Spleen (tissue), 7 donors: Measurements from ENCODE around the gene S100B.

Experiments
- CTCF ChIP-seq, 11 experiments: fragments of 200-600 bp in 7 of 11; fragments of 450-650 bp in 4 of 11; sonication (generic) in 4 of 11; IDR thresholded peaks in 8 of 11; conservative IDR thresholded peaks in 3 of 11; 1 replicate in 7 of 11; 2 replicates in 4 of 11; pipeline versions ENCODE4 v1.4.0 to v1.8.0; 2016 to 2021; ENCODE audit warnings: antibody characterized with exemption in 11 of 11, inconsistent platforms in 4 of 11, mild to moderate bottlenecking in 1 of 11
- POLR2AphosphoS5 ChIP-seq, 3 donors: sonication (generic); formaldehyde crosslinking; IDR thresholded peaks; one replicate each; pipeline ENCODE4 v1.5.1; 2017; ENCODE audit warnings: antibody characterized with exemption in 3 of 3
- donor health status: DM: no; HTN: no; CAD: no; lungs with moderate emphysema.
- donor health status: DM: no; HTN: no; CAD: no.
- donor health status: DM: no; HTN: no; CAD: no.

GRCh38 chr21:46634427-46634826, 29.5 kb upstream of the S100B start:
- TF ChIP-seq CTCF (IDR thresholded peaks at IDR 0.05 in 8 of 11, conservative IDR thresholded peaks at IDR 0.05 in 3 of 11) (no peak), POLR2AphosphoS5 (IDR thresholded peaks at IDR 0.05) (no peak)
